Lower leg skin (tissue), 4 donors: ENCODE results near the gene RPS29. TPM values are rescaled to one million over a fixed set of nuclear protein-coding genes. Genes with fewer than 3 reads are reported as not detected.

Experiments used
- DNase-seq, 2 donors: peaks; one replicate each; pipeline ENCODE4 v3.0.0-alpha.2; 2019; ENCODE audit warnings: low spot score in 2 of 2
- H3K4me3 ChIP-seq: fragments of 200-600 bp; sonication (generic); 2 replicates; pipeline ENCODE4 v1.5.1; 2017; ENCODE audit warnings: mild to moderate bottlenecking, low read depth; ENCODE audit not compliant: poor library complexity, severe bottlenecking
- CTCF ChIP-seq, 3 donors: fragments of 450-650 bp; IDR thresholded peaks; one replicate each; pipeline ENCODE4 v1.5.1; 2016; ENCODE audit warnings: antibody characterized with exemption in 3 of 3, mild to moderate bottlenecking in 3 of 3, moderate library complexity in 2 of 3
- POLR2A ChIP-seq, 2 donors: fragments of 450-650 bp; IDR thresholded peaks; one replicate each; pipeline ENCODE4 v1.6.1; 2016 to 2017; ENCODE audit warnings: antibody characterized with exemption in 2 of 2, mild to moderate bottlenecking in 1 of 2, moderate library complexity in 1 of 2
- WGBS, 2 donors: methylation state at CpG; one replicate each; pipeline ENCODE4 v1.1.5; 2018; 5-methylcytosine and 5-hydroxymethylcytosine counted together
- intact Hi-C: fragments of 100-400 bp; cut with DNase I; formaldehyde crosslinking; loops from one replicate; pipeline ENCODE4 v1.15.0; 2023; ENCODE audit warnings: low total_unique reads
- total RNA-seq, 4 donors: library from RNA; depleted of rRNA; stranded (reverse); fragments of >200 nt; gene quantifications; one replicate each; pipeline ENCODE4 v1.1.0, GENCODE V29; 2016

Gene RPS29
- total RNA-seq: over 10,000 TPM in 1 of 4 donors, 1,000 to 10,000 TPM in 3; 3,327 to 15,303 (median 7,021) TPM

- TF ChIP-seq POLR2A (IDR thresholded peaks at IDR 0.05) (peak in 1 of 2 donors; percentile 42), CTCF (IDR thresholded peaks at IDR 0.05) (no peak)
- peak within 1 kb of the TSS; percentile 97 for H3K4me3 ChIP-seq
- WGBS, 2 donors: 0 to 1% methylated on average over 43 to 45 of the region's 55 CpGs
- peak; percentile 98 to 99 for DNase-seq
- intact Hi-C loops: no loop called here
Measured at GRCh38 chr14:49585803-49586672, at the start of gene RPS29. Gene RPS29 (minus strand): TSS chr14:49586380. CDS start chr14:49586346, 34 bp downstream.

- intact Hi-C loops: loop anchor here (5.0 to 10.0 kb wide), 2 partner anchors 130 to 198 kb away; partner anchors contain the start of gene KLHDC2
- peak; percentile 60 to 91 for DNase-seq
Measured at GRCh38 chr14:49634547-49635334, 48.6 kb upstream of the RPS29 start, which contains the start of gene DNAAF2. Gene DNAAF2 (minus strand): TSS chr14:49635244. CDS start chr14:49635149, 95 bp downstream.

GRCh38 chr14:49633640-49634546 lies 47.7 kb upstream of the RPS29 start:
- H3K4me3 ChIP-seq: peak overlapping the region; percentile 85
- peak; percentile 88 to 98 for DNase-seq
- WGBS, 2 donors: 0 to 1% methylated on average over 41 to 43 of the region's 101 CpGs
- TF ChIP-seq POLR2A (IDR thresholded peaks at IDR 0.05) (peak in 1 of 2 donors; percentile 48), CTCF (IDR thresholded peaks at IDR 0.05) (no peak)
- intact Hi-C loops: loop anchor here (5.0 to 10.0 kb wide), 2 partner anchors 131 to 198 kb away; partner anchors contain the start of gene KLHDC2

More at GRCh38 chr14:49634547-49635334, 48.6 kb upstream of the RPS29 start, which contains the start of gene DNAAF2:
- 0 to 2% methylated on average over 18 to 63 of the region's 80 CpGs for WGBS, 2 donors
- peak within 1 kb of the TSS; percentile 85 for H3K4me3 ChIP-seq
- TF ChIP-seq POLR2A (IDR thresholded peaks at IDR 0.05) (no peak), CTCF (IDR thresholded peaks at IDR 0.05) (no peak)

- intact Hi-C loops: no loop called here
- WGBS, 2 donors: 40 to 53% methylated on average over 6 of the region's 6 CpGs
- DNase-seq: no peak
- TF ChIP-seq POLR2A (IDR thresholded peaks at IDR 0.05) (no peak), CTCF (IDR thresholded peaks at IDR 0.05) (no peak)
- no peak overlapping the region for H3K4me3 ChIP-seq
Measured at GRCh38 chr14:49623941-49624839, 38.0 kb upstream of the RPS29 start.
